Hematopoietic multipotent progenitor cell (in vitro differentiated cells): Measurements from ENCODE around the gene ATP5F1E. TPM values are rescaled to one million over a fixed set of nuclear protein-coding genes. Genes with fewer than 3 reads are reported as not detected.

ENCODE experiments used
- total RNA-seq: library from RNA; depleted of rRNA; stranded (reverse); fragments of >200 nt; gene quantifications from one replicate; pipeline ENCODE4 v1.2.3, GENCODE V29; 2012

The ATP5F1E gene
- total RNA-seq, 1 donor: 6.7 TPM

Other genes with a start within 250 kb of the ATP5F1E start
- under 0.01 TPM for gene GNAS-AS1, start 181.4 kb downstream of the ATP5F1E start, total RNA-seq
- 940 TPM for gene GNAS, start 179.6 kb downstream of the ATP5F1E start, total RNA-seq
- gene NELFCD, start 51.1 kb downstream of the ATP5F1E start, total RNA-seq: 54.9 TPM
- 91.0 TPM for gene CTSZ, start 25.1 kb downstream of the ATP5F1E start, total RNA-seq
- gene TUBB1, start 12.9 kb downstream of the ATP5F1E start, total RNA-seq: 4.0 TPM
- 21.5 TPM for gene PRELID3B, start 10.5 kb upstream of the ATP5F1E start, total RNA-seq
- gene ZNF831, start 131.5 kb upstream of the ATP5F1E start, total RNA-seq: 0.81 TPM